ENCODE data around the gene R3HDM2. TPM values are rescaled to one million over a fixed set of nuclear protein-coding genes. Genes with fewer than 3 reads are reported as not detected.

R3HDM2 gene
- total RNA-seq, 1 donor from 2014 or later: 86.8 TPM

DNA sequence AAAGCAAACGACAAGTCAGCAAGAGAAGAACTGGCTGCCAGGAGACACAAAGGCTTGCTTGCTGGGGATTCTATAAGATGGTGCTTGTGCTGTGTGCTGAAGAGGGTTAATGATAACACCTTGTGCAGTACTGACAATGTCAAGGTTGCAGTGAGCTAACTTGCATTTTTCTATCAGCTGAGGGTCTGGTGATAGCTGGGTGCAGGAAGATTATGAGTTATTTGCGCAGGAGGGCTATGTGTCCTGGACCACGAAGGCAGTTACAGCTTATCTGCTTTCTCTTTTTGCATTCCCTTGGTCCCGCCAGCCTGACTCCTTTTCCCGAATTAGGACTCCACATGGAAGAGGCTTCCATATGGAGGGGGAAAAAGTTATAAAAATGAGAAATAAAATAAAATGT is 42.4 kb downstream of the R3HDM2 start:
- H3K27ac Mint-ChIP-seq: peak overlapping the region; percentile 35
- no peaks in the 10 kb centered on the region for H3K9me3 Mint-ChIP-seq (ENCODE audit: low read depth)
- H3K4me3 Mint-ChIP-seq (ENCODE audit: low read depth): no peak overlapping the region
- H3K27me3 Mint-ChIP-seq: no peaks in the 10 kb centered on the region
- peaks cover 21% of the 10 kb centered on the region for H3K36me3 Mint-ChIP-seq (ENCODE audit: insufficient read depth)
- no peak for DNase-seq (ENCODE audit: low spot score, unreplicated experiment)
- TF ChIP-seq CTCF (IDR thresholded peaks at IDR 0.05; ENCODE audit: unreplicated experiment): no peak
- H3K4me1 Mint-ChIP-seq (ENCODE audit: low read depth): no peaks in the 10 kb centered on the region

GRCh38 chr12:57386187-57386720 is 44.6 kb downstream of the R3HDM2 start:
- no peak for TF ChIP-seq CTCF (IDR thresholded peaks at IDR 0.05; ENCODE audit: unreplicated experiment)
- Mint-ChIP-seq H3K27ac (no peak overlapping the region), H3K27me3 (no peaks in the 10 kb centered on the region), H3K36me3 (ENCODE audit: insufficient read depth) (peaks cover 15% of the 10 kb centered on the region), H3K4me3 (ENCODE audit: low read depth) (no peak overlapping the region), H3K9me3 (ENCODE audit: low read depth) (no peaks in the 10 kb centered on the region), H3K4me1 (ENCODE audit: low read depth) (no peaks in the 10 kb centered on the region)
- no peak for DNase-seq (ENCODE audit: low spot score, unreplicated experiment)

DNA sequence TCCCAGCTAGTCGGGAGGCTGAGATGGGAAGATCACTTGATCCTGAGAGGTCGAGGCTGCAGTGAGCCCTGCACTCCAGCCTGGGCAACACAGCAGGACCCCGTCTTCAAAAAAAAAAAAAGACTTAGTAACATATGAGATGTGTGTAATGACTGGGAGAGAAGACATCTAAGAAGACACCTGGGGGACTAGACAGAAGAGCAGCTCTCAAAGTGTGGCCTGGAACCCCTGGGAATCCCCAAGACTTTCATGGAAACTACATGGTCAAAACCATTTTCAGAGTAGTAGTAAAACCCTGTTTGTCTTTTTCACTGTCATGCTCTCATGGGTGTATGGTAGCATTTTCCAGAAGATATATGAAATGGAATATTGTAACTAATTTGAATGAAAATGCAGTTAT is 45.3 kb downstream of the R3HDM2 start:
- no peak for TF ChIP-seq CTCF (IDR thresholded peaks at IDR 0.05; ENCODE audit: unreplicated experiment)
- Mint-ChIP-seq H3K36me3 (ENCODE audit: insufficient read depth) (peaks cover 15% of the 10 kb centered on the region), H3K27me3 (no peaks in the 10 kb centered on the region), H3K9me3 (ENCODE audit: low read depth) (no peaks in the 10 kb centered on the region), H3K4me3 (ENCODE audit: low read depth) (no peak overlapping the region), H3K27ac (no peak overlapping the region), H3K4me1 (ENCODE audit: low read depth) (no peaks in the 10 kb centered on the region)
- DNase-seq (ENCODE audit: low spot score, unreplicated experiment): no peak

GRCh38 chr12:57384478-57384877 is 46.4 kb downstream of the R3HDM2 start:
- H3K27me3 Mint-ChIP-seq: no peaks in the 10 kb centered on the region
- no peak for TF ChIP-seq CTCF (IDR thresholded peaks at IDR 0.05; ENCODE audit: unreplicated experiment)
- H3K9me3 Mint-ChIP-seq (ENCODE audit: low read depth): no peaks in the 10 kb centered on the region
- H3K4me3 Mint-ChIP-seq (ENCODE audit: low read depth): no peak overlapping the region
- no peak overlapping the region for H3K27ac Mint-ChIP-seq
- no peak for DNase-seq (ENCODE audit: low spot score, unreplicated experiment)
- H3K36me3 Mint-ChIP-seq (ENCODE audit: insufficient read depth): peaks cover 10% of the 10 kb centered on the region
- no peaks in the 10 kb centered on the region for H3K4me1 Mint-ChIP-seq (ENCODE audit: low read depth)

GRCh38 chr12:57381693-57382220 is 49.1 kb downstream of the R3HDM2 start:
- Mint-ChIP-seq H3K27me3 (no peaks in the 10 kb centered on the region), H3K27ac (no peak overlapping the region), H3K4me1 (ENCODE audit: low read depth) (no peaks in the 10 kb centered on the region), H3K9me3 (ENCODE audit: low read depth) (no peaks in the 10 kb centered on the region), H3K36me3 (ENCODE audit: insufficient read depth) (peaks cover 3% of the 10 kb centered on the region), H3K4me3 (ENCODE audit: low read depth) (no peak overlapping the region)
- TF ChIP-seq CTCF (IDR thresholded peaks at IDR 0.05; ENCODE audit: unreplicated experiment): no peak
- no peak for DNase-seq (ENCODE audit: low spot score, unreplicated experiment)

Data from progenitor cell of endocrine pancreas (in vitro differentiated cells).